GM12873 (cell line): ENCODE data around the gene DISP2.

ENCODE experiments used
- CTCF ChIP-seq: IDR thresholded peaks from 2 replicates; pipeline ENCODE4 v1.5.1; 2012; ENCODE audit warnings: low read depth, mild to moderate bottlenecking, moderate library complexity, low read length, control low read depth; ENCODE audit not compliant: insufficient read depth; ENCODE audit errors: missing control alignments

The DISP2 gene

GRCh38 chr15:40361640-40362039 is 3.6 kb downstream of the DISP2 start:
- no peak for TF ChIP-seq CTCF

GRCh38 chr15:40363611-40364010 is 5.6 kb downstream of the DISP2 start:
- no peak for TF ChIP-seq CTCF

GRCh38 chr15:40364251-40364650 is 6.2 kb downstream of the DISP2 start:
- no peak for TF ChIP-seq CTCF

- TF ChIP-seq CTCF = no peak
Observed at GRCh38 chr15:40365016-40365415, 7.0 kb downstream of the DISP2 start.

- TF ChIP-seq CTCF = no peak
Observed at GRCh38 chr15:40365624-40366456, 7.8 kb downstream of the DISP2 start.

GRCh38 chr15:40366457-40367370 is 8.7 kb downstream of the DISP2 start:
- TF ChIP-seq CTCF = no peak

GRCh38 chr15:40367371-40367685 is 9.3 kb downstream of the DISP2 start:
- no peak for TF ChIP-seq CTCF
